ENCODE measurements around the gene IMPG2.

Gene IMPG2

DNA sequence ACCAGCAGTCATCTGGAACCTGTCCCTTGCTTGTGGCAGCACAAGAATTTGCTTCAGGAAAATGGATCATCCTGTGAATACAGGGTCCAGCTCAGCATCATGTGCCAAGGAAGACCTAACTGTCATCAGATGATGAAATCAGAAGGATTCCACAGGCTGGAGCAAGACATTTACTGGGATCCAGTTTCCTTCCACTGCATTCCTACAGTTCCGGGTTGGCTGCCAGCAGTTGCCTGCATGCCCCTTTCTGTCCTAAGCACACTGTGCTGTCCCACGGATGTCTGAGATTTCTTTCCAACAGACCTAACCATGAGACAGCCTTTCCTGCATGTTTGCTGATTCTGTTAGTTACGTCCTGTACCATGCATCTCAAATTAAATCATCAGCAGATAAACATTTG, 140.7 kb downstream of the IMPG2 start:
- DNase-seq: no peak

DNA sequence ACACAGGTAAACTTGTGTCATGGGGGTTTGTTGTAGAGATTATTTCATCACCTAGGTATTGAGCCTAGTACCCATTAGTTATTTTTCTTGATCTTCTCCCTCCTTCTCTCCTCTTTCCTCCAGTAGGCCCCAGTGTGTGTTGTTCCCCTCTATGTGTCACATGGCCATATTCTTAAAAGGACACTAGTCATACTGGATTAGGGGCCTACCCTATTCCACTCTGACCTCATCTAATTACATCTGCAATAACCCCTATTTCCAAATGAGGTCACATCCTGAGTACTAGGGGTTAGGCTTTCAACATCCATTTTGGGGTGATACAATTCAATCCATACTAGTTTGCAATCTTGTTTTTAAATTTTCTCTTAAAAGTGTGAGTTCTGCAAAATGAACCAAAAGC, 142.8 kb downstream of the IMPG2 start:
- DNase-seq: no peak

Data from activated T-cell treated with anti-CD3 and anti-CD28 coated beads, Interleukin-2, amount 50 U/mL, for 48 hours (primary cell).